SU-DHL-6 (cell line): Measurements from ENCODE around the gene GGT1.

Experiments used
- H2AFZ ChIP-seq: fragments of 200-600 bp; sonication (generic); 2 replicates; pipeline ENCODE4 v1.6.1; 2014; ENCODE audit warnings: low read depth, mild to moderate bottlenecking, moderate library complexity, mixed read lengths, antibody characterized with exemption, low read length; ENCODE audit not compliant: severe bottlenecking
- H3F3A ChIP-seq: fragments of 200-600 bp; shearing (Covaris generic); 2 replicates; pipeline ENCODE4 v1.6.0; 2016; ENCODE audit warnings: antibody characterized with exemption, mild to moderate bottlenecking; ENCODE audit not compliant: insufficient read depth
- H3K27ac ChIP-seq: fragments of 200-600 bp; sonication (generic); 2 replicates; pipeline ENCODE4 v1.5.1; 2016; ENCODE audit warnings: low read depth, mild to moderate bottlenecking, low read length, moderate library complexity, mixed read lengths
- H3K27me3 ChIP-seq: fragments of 200-600 bp; sonication (generic), shearing (Covaris generic); 2 replicates; pipeline ENCODE4 v1.6.0; 2014; ENCODE audit warnings: mild to moderate bottlenecking, low read length
- H3K36me3 ChIP-seq: fragments of 200-600 bp; sonication (generic); 2 replicates; pipeline ENCODE4 v1.6.1; 2014; ENCODE audit warnings: mild to moderate bottlenecking, low read length, mixed read lengths
- H3K4me2 ChIP-seq: fragments of 300-600, 200-600 bp; shearing (Covaris generic), sonication (generic); 2 replicates; pipeline ENCODE4 v1.6.0; 2014; ENCODE audit warnings: low read length, low read depth, mild to moderate bottlenecking; ENCODE audit not compliant: poor library complexity, severe bottlenecking
- H3K4me3 ChIP-seq: fragments of 200-600 bp; sonication (generic); 2 replicates; pipeline ENCODE4 v1.5.1; 2014; ENCODE audit warnings: antibody characterized with exemption, low read length, mild to moderate bottlenecking, mixed read lengths; ENCODE audit not compliant: insufficient read depth, poor library complexity, severe bottlenecking
- H3K79me2 ChIP-seq: fragments of 200-600 bp; sonication (generic); 2 replicates; pipeline ENCODE4 v1.6.1; 2014; ENCODE audit warnings: mild to moderate bottlenecking, low read length, moderate library complexity; ENCODE audit not compliant: insufficient read depth
- H3K9ac ChIP-seq: fragments of 200-600 bp; sonication (generic); 2 replicates; pipeline ENCODE4 v1.7.0; 2014; ENCODE audit warnings: mild to moderate bottlenecking, low read length
- H3K9me2 ChIP-seq: fragments of 200-600 bp; sonication (generic); replicated peaks from 2 replicates; pipeline ENCODE4 v1.6.1; 2014; ENCODE audit warnings: low read length; ENCODE audit not compliant: insufficient read depth
- H3K9me3 ChIP-seq: fragments of 200-600 bp; sonication (generic); 2 replicates; pipeline ENCODE4 v1.6.1; 2014; ENCODE audit warnings: low read length, mixed read lengths; ENCODE audit not compliant: insufficient read depth
- H4K20me1 ChIP-seq: fragments of 200-600 bp; sonication (generic); 2 replicates; pipeline ENCODE4 v1.6.1; 2014; ENCODE audit warnings: low read depth, mild to moderate bottlenecking, antibody characterized with exemption, low read length, moderate library complexity, mixed read lengths
- CTCF ChIP-seq: fragments of 200-600 bp; sonication (generic); IDR thresholded peaks from one replicate; pipeline ENCODE4 v1.5.1; 2017; ENCODE audit warnings: antibody characterized with exemption, mild to moderate bottlenecking, low read length, moderate library complexity; ENCODE audit not compliant: insufficient read depth, poor library complexity, severe bottlenecking
- EZH2phosphoT487 ChIP-seq: fragments of 200-600 bp; sonication (generic), shearing (Covaris generic); conservative IDR thresholded peaks from 2 replicates; pipeline ENCODE4 v1.6.1; 2018; ENCODE audit warnings: mild to moderate bottlenecking, antibody characterized with exemption, low read length, moderate library complexity, mixed read lengths

The GGT1 gene

GRCh38 chr22:24593836-24594568 lies 9.0 kb upstream of the GGT1 start:
- no peak overlapping the region for H3K4me3 ChIP-seq
- H3K4me2 ChIP-seq: no peak overlapping the region
- no peak overlapping the region for H2AFZ ChIP-seq
- H3K9ac ChIP-seq: no peak overlapping the region
- no peak overlapping the region for H3K27ac ChIP-seq
- H3K9me3 ChIP-seq: no peaks in the 10 kb centered on the region
- no peaks in the 10 kb centered on the region for H4K20me1 ChIP-seq
- no peaks in the 10 kb centered on the region for H3F3A ChIP-seq
- no peaks in the 10 kb centered on the region for H3K9me2 ChIP-seq
- TF ChIP-seq CTCF: no peak
- TF ChIP-seq EZH2phosphoT487: no peak
- no peaks in the 10 kb centered on the region for H3K36me3 ChIP-seq
- H3K79me2 ChIP-seq: no peaks in the 10 kb centered on the region
- H3K27me3 ChIP-seq: no peaks in the 10 kb centered on the region

- Histone ChIP-seq H2AFZ (no peak overlapping the region), H3F3A (no peaks in the 10 kb centered on the region), H3K27ac (no peak overlapping the region), H3K27me3 (no peaks in the 10 kb centered on the region), H3K9ac (no peak overlapping the region), H3K36me3 (no peaks in the 10 kb centered on the region), H3K4me2 (no peak overlapping the region), H3K79me2 (no peaks in the 10 kb centered on the region), H4K20me1 (no peaks in the 10 kb centered on the region), H3K9me3 (no peaks in the 10 kb centered on the region), H3K9me2 (no peaks in the 10 kb centered on the region), H3K4me3 (no peak overlapping the region)
- TF ChIP-seq EZH2phosphoT487: no peak
- TF ChIP-seq CTCF: no peak
Observed at GRCh38 chr22:24594569-24595120, 8.3 kb upstream of the GGT1 start.

- no peak overlapping the region for H3K4me2 ChIP-seq
- H3F3A ChIP-seq: no peaks in the 10 kb centered on the region
- no peaks in the 10 kb centered on the region for H3K36me3 ChIP-seq
- H4K20me1 ChIP-seq: no peaks in the 10 kb centered on the region
- TF ChIP-seq EZH2phosphoT487: no peak
- no peak for TF ChIP-seq CTCF
- H3K27ac ChIP-seq: no peak overlapping the region
- H3K79me2 ChIP-seq: no peaks in the 10 kb centered on the region
- no peaks in the 10 kb centered on the region for H3K9me2 ChIP-seq
- H2AFZ ChIP-seq: no peak overlapping the region
- H3K9me3 ChIP-seq: no peaks in the 10 kb centered on the region
- no peaks in the 10 kb centered on the region for H3K27me3 ChIP-seq
- H3K9ac ChIP-seq: no peak overlapping the region
- no peak overlapping the region for H3K4me3 ChIP-seq
Observed at GRCh38 chr22:24595228-24595627, 7.8 kb upstream of the GGT1 start.
